HG03469 (cell line): ENCODE data around the gene SLC4A11.
"Not testable (repeated sequence)": the region's sequence is repeated elsewhere in the genome, so short reads cannot be mapped to it uniquely, and the experiment has no call there.

ENCODE experiments used
- ATAC-seq: cut with Tn5 transposase; IDR thresholded peaks from one replicate; pipeline ENCODE4 v1.9.1; 2021; ENCODE audit warnings: mild to moderate bottlenecking, moderate library complexity, moderate number of reproducible peaks; ENCODE audit not compliant: unreplicated experiment

SLC4A11 gene

DNA sequence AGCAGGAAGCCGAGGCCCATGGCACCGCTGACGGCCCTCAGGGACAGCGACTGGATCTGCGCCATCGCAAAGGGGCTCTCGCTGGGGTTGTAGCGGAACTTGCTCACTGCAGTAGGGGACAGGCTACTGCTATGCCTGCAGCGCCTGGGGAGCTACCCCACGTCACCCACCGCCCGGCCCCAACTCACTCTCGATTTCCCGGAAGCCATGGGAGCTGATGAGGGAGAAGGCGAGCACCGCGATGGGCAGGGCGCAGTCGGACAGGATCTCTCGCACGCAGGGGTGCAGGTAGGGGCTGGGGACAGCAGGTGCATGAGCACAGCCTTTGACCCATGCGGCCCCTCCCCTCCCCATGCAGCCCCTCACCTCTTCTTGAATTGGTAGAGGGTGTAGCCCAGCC is 9.8 kb downstream of the SLC4A11 start:
- ATAC-seq, result no peak

DNA sequence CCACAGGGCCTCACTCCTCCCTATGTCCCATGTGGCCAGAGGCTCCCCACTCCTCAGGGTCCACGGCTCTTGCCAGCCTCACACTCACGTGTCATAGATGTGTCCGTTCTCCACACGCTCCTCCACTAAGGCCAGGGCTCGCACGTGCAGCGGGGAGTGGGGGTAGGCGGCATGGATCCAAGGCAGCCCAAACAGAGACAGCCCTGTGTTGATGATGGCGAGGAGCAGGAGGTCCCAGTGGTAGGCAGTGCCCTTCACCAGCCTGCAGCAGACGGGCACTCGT is 10.3 kb downstream of the SLC4A11 start:
- ATAC-seq, result no peak

DNA sequence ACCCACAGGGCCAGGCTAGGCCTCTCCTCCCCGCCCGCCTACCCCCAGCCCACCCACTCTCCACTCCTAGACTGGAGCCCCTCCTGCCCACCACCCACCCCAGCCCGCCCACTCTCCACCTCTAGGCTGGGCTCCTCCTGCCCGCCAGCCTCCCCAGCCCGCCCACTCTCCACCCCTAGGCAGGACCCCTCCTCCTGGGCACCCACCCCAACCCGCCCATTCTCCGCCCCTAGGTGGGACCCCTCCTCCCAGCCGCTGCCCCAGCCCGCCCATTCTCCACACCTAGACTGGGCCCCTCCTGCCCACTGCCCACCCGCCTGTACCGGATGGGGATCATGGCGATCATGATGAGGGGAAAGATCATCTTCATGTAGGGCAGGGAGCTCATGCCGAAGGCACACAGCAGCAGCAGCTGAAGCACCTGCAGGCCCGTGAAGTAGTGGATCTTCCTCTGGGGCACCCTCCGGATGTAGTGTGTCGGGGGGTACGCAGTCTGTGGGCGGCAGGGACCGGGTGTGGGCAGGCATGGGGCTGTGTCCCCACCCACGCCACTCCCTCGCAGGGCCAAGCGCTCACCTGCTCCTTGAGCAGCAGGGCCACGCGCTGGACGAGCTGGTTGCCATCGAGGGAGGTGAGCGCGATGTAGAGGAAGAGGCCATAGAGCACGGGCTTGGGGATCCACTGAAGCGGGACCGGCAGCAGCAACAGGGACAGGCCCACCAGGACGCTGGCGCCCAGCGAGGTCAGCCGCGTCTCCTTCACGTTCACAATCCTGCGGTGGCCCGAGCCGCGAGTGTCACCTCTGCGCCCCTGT is 10.8 kb downstream of the SLC4A11 start:
- ATAC-seq, result no peak

DNA sequence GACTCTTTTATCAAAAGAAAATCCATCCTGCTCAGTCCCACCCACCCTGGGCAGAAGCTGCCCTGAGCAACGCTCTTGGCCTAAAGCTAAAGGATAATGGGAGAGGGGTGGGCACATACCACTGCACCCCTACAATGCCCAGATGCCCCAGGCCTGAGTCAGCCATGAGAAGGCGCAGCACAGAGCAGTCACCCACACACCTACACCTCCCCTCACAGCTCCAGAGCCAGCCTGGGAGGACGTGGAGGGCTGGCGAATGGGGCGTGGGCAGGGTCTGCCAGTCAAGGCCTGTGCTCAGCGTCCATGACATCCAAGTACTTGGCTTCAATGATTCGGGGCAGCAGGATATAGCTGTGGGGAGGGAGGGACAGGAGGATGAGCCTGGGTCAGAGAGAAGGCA is 11.5 kb downstream of the SLC4A11 start:
- ATAC-seq, result no peak

DNA sequence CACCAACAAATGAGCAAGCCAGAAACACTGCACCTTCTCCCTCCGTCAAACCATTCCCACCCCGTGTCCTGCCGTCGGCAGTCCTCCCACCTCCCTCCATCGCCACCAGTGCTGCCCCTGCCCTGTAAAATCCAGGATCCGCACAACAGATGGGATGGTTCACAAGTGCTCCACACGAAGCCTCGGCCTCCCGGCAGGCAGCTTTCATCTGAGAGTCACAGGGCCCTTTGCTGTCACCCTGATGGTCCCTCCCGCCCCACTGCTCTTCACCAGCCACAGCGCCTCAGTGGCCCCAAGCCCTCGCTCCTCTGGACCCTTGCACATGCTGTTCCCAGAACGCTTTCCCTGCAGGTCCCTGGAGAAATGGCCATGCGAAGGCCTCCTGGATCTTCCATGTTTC is 12.1 kb downstream of the SLC4A11 start:
- ATAC-seq, result no peak

DNA sequence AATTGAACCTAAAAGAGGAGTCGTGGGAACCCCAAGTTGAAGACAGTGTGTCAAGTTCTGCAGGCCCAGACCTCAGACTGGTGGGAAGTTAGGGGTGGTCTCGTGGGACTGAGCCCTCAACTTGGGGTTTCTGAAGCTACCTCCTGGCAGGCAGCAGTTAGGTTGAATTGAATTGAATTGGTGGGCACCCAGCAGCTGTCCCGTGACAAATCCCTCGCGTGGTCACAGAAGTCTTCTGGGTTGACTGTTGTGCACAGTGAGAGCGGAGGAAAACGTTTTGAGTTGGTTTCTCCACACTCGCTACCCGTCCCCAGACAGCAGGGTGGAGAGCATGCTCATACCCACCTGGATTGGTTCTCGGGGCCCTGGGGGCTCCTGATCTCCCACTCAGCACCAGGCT is 12.9 kb downstream of the SLC4A11 start:
- ATAC-seq, result no peak

DNA sequence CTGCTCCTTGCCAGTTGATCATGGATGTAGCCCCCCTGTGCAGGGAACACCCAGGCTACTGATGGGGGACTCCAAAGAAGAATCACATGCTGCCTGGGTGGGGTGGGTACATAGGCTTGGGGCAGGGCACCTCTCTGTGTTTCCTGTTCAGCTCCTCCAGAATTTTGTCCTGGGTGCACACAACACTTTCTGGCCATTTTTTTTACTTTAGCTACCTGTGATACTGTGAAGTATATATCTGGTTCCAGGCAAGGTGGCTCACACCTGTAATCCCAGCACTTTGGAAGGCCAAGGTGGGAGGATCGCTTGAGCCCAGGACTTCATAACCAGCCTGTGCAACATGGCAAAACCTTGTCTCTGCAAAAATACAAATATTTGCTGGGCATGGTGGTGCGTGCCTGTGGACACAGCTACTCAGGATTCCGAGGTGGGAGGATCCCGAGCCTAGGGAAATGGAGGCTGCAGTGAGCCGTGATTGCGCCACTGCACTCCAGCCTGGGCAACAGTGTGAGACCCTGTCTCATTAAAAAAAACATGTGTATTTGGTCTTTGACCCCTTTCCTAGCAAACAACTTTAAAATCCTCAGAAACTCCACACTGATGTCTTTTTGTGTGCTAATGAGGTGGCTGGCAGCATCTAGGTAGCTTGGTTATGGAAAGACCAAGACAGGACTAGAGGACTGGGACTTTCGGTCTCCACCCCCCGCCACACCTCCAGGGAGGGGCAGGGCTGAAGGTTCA is 14.1 kb downstream of the SLC4A11 start:
- no peak for ATAC-seq

DNA sequence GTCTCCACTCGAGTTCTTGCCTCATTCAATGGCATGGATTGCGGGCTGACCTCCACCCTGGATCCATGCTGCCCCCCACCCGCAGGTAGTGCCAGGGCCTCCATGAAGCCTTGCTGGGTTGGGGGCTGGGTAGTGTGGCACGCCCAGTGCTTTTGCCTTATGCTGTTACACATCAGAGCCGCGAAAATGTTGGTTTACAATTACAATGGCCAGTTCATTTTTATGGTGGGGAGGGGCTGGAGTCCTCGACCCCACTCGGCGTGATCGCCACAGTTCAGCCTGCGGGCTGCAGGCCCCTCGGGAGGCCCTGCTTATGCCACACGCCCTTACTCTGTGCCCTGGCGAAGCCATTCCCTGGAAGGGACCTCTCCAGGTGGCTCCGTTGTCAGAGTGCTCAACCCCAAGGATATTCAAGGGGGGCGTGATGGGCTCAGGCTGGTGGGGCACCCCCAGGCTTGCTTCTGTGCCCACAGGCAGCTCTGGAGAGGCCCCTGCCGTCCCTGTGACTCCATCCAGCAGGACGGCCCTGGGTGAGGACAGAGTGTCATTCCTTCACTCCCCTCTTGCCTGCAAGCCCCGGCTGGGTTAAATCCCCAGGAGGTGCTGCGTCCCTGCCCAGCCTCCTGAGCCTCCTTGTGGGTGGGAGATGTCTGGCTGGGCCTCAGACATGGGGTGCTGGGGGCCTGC is 14.9 kb downstream of the SLC4A11 start:
- ATAC-seq, result no peak

DNA sequence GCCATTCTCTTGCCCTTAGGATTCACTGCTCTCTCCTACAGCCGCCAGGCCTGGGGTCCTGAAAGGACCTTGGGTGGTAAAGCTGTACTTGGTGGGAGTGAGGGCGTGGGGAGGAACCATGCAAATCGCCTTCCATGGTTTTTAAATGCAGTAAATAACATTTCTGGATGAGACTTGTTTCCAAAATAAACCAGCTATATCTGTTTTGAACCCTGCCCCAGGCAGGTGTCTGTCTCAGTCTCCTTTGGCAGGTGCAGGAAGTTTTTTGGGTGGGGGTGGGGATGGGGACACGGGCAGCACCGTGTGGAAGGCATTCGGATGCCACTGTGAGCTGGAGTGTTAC is 15.4 kb downstream of the SLC4A11 start:
- no peak for ATAC-seq

DNA sequence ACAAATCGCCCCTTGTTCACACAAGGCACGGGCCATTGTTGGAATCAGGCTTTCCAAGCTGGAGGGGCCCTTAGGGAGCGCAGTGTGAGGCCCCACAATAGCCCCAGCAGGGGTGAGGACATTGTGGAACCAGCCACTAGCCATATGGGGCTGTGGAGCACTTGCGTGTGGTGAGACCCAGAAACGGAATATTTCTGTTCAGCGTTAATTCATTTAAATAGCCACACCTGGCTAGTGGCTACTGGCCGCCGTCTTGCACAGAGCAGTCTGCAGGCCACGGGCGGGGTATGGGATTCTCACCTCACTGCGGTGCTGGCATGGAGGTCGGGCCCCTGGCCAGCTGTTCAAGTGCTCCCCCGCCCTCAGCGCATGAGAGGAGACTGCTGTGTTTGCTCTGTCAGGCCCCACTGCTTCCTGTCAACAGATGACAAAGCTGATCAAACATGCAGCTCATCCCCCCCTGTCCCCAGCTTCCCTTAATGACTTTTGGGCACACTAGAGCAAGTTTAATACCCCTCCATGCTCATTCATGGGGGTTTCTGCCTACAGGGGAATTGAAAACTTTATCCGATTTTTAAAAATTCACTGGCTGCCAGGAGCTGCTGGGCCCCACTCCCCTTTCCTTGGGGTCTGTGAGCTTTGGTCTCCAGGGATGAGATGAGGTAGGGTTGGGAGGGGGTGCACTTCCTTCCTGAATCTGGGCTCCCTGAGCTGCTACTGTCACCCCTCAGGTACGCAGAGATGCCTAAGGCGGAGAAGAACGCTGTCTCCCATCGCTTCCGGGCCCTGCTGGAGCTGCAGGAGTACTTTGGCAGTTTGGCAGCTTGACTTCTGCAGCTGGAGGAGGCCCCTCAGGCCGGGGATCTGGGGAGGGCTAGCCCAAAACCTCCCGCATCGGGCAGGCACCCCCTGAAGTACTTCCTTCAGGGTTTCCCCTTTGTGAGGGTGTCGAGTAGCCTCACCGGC is 16.1 kb downstream of the SLC4A11 start:
- ATAC-seq, result no peak

DNA sequence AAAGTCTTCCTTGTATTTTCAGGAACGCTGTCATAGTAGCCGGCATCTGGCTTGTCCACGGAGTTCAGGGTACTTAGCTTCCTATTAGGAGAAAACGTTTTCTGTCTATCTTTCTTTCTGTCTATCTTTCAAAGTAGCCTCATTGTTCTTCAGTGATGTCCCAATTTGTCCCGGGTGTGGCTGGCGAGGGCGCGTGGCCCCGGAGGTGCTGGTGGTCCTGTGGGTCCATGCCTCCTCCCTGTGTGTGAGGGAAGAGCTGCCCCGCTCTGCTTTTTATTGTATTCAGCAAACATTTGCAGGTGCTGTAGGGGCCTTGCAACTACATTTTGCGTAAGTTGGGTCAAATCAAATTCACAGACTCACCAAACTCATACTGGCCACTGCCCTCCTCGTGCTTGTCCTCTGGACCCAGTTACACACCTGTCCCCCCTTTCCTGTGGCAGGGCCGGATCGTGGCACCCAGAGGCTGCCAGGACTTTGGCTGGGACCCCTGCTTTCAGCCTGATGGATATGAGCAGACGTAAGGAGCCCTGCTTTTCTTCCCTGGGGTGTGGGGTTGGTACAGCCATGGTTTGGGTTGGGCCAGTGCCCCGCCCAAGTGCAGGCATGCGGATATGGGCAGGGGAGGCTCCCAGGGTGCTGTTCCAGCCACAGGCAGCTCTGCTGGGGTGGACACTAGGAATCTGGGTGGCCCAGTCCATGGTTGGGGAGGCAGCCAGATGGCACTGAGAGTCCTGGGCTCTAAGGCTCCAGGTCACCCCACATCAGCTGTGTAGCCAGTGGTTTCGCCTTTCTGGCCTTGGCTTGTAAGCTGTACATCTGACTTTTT is 17.4 kb downstream of the SLC4A11 start:
- ATAC-seq, result no peak

DNA sequence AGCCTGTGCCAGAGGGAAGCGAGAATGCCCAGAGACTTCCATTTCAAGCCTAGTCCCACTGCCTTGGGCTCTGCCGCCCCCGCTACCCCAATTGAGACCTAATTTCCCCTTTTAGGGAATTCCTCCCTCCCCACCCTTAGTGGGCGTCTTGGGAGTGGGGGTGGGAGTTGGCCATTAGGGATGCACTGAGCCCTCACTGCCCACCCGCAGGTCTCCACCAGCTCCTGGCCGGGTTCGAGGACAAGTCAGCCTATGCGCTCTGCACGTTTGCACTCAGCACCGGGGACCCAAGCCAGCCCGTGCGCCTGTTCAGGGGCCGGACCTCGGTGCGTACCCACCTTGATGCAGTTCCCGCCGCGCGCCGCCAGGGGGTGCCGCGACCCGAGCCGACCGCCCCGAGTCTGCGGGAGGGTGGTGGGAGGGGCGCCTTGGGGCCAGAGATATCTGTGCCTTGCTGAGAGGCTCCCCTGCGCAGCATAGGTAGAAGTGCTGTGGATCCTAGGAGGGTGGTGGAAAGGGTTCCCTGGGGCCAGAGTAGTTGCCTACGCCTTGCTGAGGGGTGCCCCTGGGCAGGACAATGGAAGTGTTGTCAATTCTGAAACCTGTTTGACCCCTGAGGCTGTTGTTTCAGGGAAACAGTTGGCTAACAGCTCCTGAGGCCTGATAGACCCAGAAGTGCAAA is 20.5 kb downstream of the SLC4A11 start:
- no peak for ATAC-seq

DNA sequence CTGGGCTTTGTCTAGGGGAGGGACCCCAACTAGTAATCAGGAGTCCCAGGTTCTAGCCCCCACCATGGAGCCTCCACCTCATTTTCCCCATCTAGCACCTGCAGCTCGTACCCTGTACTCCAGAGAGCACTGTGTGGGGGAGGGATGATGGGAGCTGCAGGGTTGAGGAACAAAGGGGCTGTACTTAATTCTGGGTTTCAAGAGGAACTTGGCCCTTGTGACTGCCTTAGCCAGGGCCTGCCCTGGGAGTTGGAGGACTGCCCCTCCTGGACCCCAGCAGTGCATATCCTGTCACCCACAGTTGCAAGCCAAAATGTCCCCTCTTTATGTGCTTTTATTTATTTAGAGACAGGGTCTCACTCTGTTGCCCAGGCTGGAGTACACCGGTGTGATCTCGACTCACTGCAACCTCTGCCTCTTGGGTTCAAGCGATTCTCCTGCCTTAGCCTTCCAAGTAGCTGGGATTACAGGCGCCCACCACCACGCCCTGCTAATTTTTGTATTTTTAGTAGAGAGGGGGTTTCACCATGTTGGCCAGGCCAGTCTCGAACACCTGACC is 23.6 kb downstream of the SLC4A11 start:
- not testable (repeated sequence) for ATAC-seq

DNA sequence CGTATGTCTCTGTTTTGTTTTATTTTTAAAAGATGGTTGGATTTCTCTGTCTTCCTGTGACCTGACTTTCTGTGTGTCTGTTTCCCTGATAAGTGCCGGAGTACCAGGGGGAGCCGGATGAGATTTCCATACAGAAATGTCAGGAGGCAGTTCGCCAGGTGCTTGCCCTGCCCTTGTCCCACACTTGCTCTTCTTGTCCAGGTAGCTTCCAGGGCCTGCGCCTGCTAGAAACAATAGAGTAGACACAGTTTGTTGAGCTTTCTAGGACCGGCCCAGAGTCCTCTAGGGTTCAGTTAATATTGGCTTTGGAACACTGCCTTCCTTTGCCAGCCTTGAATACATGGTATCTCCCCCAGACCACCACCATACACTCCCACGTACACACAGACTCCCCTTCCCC is 25.8 kb downstream of the SLC4A11 start:
- no peak for ATAC-seq

DNA sequence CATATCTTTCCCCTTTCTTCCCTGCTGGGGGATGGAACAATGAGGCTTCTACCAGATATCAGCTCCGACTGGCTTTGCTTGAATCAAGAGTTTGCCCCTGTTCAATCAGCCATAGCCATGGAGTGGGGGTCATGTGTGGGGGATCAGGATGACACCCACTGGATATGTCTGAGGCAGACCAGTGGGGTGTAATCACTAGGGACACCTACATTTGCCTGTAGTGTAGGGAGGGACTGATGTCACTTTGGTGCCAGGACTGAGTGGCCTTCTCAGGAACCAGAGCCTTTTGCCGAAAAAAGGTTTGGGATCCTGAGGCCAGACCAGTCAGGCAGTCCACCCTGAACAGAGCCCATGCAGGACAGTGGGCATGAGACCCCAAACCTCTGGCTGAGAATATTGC is 28.6 kb downstream of the SLC4A11 start:
- no peak for ATAC-seq

DNA sequence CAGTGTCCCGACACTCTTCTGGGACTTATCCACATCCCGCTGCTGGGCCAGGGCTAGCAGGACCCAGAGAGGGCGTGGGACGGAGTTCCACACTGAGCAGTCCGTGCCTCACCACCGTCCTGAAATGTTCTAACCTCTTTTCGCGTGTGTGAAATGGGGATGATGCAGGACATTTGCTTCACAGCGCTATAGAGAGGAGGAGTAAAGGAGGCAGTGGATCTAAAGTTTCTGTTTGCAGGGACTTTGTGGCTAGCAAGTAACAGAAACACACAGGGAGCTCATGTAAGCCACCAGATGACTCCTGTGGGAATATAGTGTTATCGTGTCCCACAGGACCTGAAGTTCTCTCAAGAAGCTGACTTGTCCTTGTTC is 29.1 kb downstream of the SLC4A11 start:
- no peak for ATAC-seq

DNA sequence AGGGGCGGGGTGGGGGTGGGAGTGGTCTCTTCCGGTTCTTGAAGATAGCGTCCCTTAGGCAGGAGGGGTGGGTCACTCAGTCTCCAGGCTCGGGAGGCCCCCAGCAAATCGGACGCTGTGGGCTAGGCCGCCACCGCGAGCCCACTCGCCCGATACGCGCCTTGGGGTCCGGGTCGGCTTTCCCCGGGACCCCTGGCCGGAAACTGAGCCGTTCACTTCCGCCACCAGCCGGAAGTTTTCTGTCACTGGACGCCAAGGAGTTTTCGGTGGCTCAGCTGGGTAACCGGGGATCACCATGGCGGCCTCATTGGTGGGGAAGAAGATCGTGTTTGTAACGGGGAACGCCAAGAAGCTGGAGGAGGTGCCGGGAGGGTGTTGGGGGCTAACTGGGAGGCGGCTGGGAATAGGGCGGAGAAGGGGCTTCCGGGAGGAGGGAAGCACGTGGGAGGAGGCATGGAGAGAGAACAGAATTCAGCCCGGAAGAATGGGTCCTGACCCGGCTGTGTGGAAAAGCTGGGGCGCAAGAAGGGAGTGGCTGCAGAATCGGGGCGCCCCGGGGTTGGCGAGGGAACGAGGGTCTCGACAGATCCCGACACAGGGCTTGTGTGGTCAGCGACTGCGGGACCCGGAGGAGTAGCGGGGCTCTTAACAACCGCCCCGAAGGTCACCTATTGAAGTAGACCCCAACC is 29.6 kb downstream of the SLC4A11 start, which contains the start of gene ITPA:
TSS of gene ITPA (plus strand) at position 242 of the 689 bp plus-strand sequence. CDS start at position 296, 54 bp downstream.
- ATAC-seq, result no peak

DNA sequence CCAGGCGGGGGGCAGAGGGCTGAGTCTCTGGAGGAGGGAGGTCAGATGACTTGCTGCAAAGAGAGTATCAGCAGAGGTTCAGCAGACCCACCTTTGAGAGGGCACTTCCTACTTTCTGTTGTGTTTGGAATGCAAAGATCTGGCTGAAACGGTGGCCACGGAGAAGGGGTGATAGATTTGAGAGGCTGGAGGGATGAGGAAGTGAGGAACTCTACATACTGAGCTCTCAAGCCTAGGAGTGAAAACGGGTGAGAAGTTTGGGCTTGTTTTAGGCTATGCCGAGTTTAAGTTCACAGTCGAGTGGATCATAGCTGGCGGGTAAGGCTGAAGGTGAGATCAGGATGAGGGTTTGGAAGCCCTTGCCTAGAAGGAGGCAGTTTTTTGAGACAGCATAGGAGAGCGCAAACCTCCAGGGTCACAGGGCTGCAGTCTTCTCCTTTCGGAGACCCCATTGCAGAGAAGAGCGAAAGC is 30.2 kb downstream of the SLC4A11 start:
- no peak for ATAC-seq
